Activated CD8-positive, alpha-beta T cell treated with anti-CD3 and anti-CD28 coated beads for 36 hours (primary cell): ENCODE results near the gene UNC5A. TPM values are rescaled to one million over a fixed set of nuclear protein-coding genes. Genes with fewer than 3 reads are reported as not detected.

Experiments
- ATAC-seq: fragments of 200-7000 bp; cut with Tn5 transposase; one replicate; pipeline ENCODE4 v1.10.0; 2021; ENCODE audit warnings: mild to moderate bottlenecking, moderate library complexity
- CTCF ChIA-PET: fragments of 350-600 bp; sonication (Branson Sonifier 250); formaldehyde crosslinking; loops from one replicate; lab custom pipeline; 2021; ENCODE audit warnings: antibody characterized with exemption; lab: Charles Lee
- POLR2A ChIA-PET: fragments of 350-600 bp; sonication (Branson Sonifier 250); formaldehyde crosslinking; loops from one replicate; lab custom pipeline; 2021; ENCODE audit warnings: antibody characterized with exemption; lab: Charles Lee
- DNase-seq: peaks from one replicate; pipeline ENCODE4 v3.0.0-alpha.2; 2020
- H3K27ac Mint-ChIP-seq: one replicate; pipeline ENCODE4 v1.8.0; 2021; ENCODE audit warnings: mild to moderate bottlenecking, mixed read lengths
- H3K27me3 Mint-ChIP-seq: one replicate; pipeline ENCODE4 v1.8.0; 2021; ENCODE audit warnings: mixed read lengths
- H3K36me3 Mint-ChIP-seq: one replicate; pipeline ENCODE4 v1.8.0; 2021; ENCODE audit warnings: low read depth, mixed read lengths
- H3K4me1 Mint-ChIP-seq: one replicate; pipeline ENCODE4 v1.8.0; 2021; ENCODE audit warnings: low read depth, mixed read lengths
- H3K4me3 Mint-ChIP-seq: one replicate; pipeline ENCODE4 v1.8.0; 2021; ENCODE audit warnings: mild to moderate bottlenecking, moderate library complexity, mixed read lengths
- H3K9me3 Mint-ChIP-seq: one replicate; pipeline ENCODE4 v1.8.0; 2021; ENCODE audit warnings: mixed read lengths
- intact Hi-C: fragments of 100-400 bp; cut with micrococcal nuclease; formaldehyde crosslinking; loops from one replicate; pipeline ENCODE4 v1.10.0; 2022
- total RNA-seq, 2 experiments: library from RNA; stranded (reverse); gene quantifications; one replicate each; pipeline ENCODE4 v1.2.3, GENCODE V29; 2021
- TF ChIP-seq, protein P1 (sequence below): fragments of 200-600 bp; IDR thresholded peaks from one replicate; pipeline ENCODE4 v1.8.0; 2022; ENCODE audit warnings: antibody characterized with exemption, mild to moderate bottlenecking

UNC5A gene
- total RNA-seq, 2 experiments from 2014 or later, result not detected

GRCh38 chr5:176856746-176857145, 46.4 kb downstream of the UNC5A start:
- Mint-ChIP-seq H3K36me3 (no peaks in the 10 kb centered on the region), H3K4me3 (no peak overlapping the region), H3K9me3 (no peaks in the 10 kb centered on the region), H3K4me1 (no peaks in the 10 kb centered on the region), H3K27ac (no peak overlapping the region), H3K27me3 (peaks cover 12% of the 10 kb centered on the region)
- ChIA-PET POLR2A (no interaction called here), CTCF (no interaction called here)
- no peak for ATAC-seq
- intact Hi-C loops, result no loop called here
- TF ChIP-seq, protein P1, sequence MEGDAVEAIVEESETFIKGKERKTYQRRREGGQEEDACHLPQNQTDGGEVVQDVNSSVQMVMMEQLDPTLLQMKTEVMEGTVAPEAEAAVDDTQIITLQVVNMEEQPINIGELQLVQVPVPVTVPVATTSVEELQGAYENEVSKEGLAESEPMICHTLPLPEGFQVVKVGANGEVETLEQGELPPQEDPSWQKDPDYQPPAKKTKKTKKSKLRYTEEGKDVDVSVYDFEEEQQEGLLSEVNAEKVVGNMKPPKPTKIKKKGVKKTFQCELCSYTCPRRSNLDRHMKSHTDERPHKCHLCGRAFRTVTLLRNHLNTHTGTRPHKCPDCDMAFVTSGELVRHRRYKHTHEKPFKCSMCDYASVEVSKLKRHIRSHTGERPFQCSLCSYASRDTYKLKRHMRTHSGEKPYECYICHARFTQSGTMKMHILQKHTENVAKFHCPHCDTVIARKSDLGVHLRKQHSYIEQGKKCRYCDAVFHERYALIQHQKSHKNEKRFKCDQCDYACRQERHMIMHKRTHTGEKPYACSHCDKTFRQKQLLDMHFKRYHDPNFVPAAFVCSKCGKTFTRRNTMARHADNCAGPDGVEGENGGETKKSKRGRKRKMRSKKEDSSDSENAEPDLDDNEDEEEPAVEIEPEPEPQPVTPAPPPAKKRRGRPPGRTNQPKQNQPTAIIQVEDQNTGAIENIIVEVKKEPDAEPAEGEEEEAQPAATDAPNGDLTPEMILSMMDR, result no peak
- no peak for DNase-seq

GRCh38 chr5:176857216-176857893, 47.0 kb downstream of the UNC5A start:
- Mint-ChIP-seq H3K27ac (no peak overlapping the region), H3K36me3 (no peaks in the 10 kb centered on the region), H3K27me3 (peaks cover 13% of the 10 kb centered on the region), H3K9me3 (no peaks in the 10 kb centered on the region), H3K4me1 (no peaks in the 10 kb centered on the region), H3K4me3 (no peak overlapping the region)
- no peak for DNase-seq
- CTCF ChIA-PET, result no interaction called here
- POLR2A ChIA-PET, result no interaction called here
- ATAC-seq, result no peak
- TF ChIP-seq, protein P1, result no peak
- intact Hi-C loops, result no loop called here

DNA sequence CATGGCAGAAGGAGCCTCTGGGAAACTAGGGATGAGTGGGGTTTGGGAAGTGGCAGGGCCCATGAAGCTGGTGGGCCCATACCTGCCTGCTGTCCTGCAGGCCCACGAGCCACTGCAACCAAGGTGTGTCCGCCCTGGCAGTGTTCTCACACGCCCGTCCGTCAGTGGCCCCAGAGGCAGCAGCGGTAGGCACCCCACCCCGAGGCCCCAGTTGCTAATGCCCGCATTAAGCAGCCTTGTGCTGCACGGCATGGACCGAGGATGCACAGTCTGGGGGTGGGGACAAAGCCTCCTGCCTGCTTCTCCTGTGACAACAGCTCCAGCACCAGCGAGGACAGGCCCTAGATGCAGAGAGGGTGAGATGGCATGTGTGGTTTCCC, 47.5 kb downstream of the UNC5A start:
- ATAC-seq (no peak), DNase-seq (no peak)
- no peaks in the 10 kb centered on the region for H3K9me3 Mint-ChIP-seq
- no peak overlapping the region for H3K27ac Mint-ChIP-seq
- no peak overlapping the region for H3K4me3 Mint-ChIP-seq
- ChIA-PET CTCF (no interaction called here), POLR2A (no interaction called here)
- H3K27me3 Mint-ChIP-seq, result peaks cover 16% of the 10 kb centered on the region
- no peaks in the 10 kb centered on the region for H3K4me1 Mint-ChIP-seq
- no peaks in the 10 kb centered on the region for H3K36me3 Mint-ChIP-seq
- TF ChIP-seq, protein P1, result no peak
- intact Hi-C loops, result no loop called here

DNA sequence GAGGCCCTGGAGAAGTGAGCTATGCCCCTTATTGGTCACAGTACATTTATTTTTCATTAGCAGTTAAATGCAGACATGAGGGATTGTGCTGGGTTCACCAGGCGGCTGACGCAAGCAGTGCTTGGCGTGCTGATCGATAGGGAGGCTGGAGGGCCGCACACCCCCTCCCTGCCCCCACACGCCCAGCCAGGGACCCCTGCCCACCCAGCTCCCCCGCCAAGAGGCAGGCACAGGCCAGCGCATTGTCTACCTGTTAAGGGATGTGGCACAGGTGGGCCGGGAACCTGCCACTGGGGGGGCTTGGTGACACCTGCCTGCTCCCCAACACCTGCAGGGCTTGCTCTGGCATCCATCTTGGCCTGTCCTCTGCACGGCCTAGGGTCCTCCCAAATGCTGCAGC, 49.6 kb downstream of the UNC5A start:
- H3K36me3 Mint-ChIP-seq, result no peaks in the 10 kb centered on the region
- intact Hi-C loops, result no loop called here
- CTCF ChIA-PET, result no interaction called here

GRCh38 chr5:176860381-176860780, 50.0 kb downstream of the UNC5A start:
- H3K27me3 Mint-ChIP-seq, result peaks cover 24% of the 10 kb centered on the region
- no peaks in the 10 kb centered on the region for H3K4me1 Mint-ChIP-seq
- no peaks in the 10 kb centered on the region for H3K9me3 Mint-ChIP-seq
- no peaks in the 10 kb centered on the region for H3K36me3 Mint-ChIP-seq
- TF ChIP-seq, protein P1, result no peak
- no peak overlapping the region for H3K27ac Mint-ChIP-seq
- no peak overlapping the region for H3K4me3 Mint-ChIP-seq
- CTCF ChIA-PET, result no interaction called here
- DNase-seq (no peak), ATAC-seq (no peak)
- POLR2A ChIA-PET, result no interaction called here
- intact Hi-C loops, result no loop called here

More for the DNA sequence above, 49.6 kb downstream of the UNC5A start:
- TF ChIP-seq, protein P1, result no peak
- DNase-seq (no peak), ATAC-seq (no peak)
- POLR2A ChIA-PET, result no interaction called here
- H3K27ac Mint-ChIP-seq, result no peak overlapping the region
- no peaks in the 10 kb centered on the region for H3K9me3 Mint-ChIP-seq
- no peak overlapping the region for H3K4me3 Mint-ChIP-seq
- no peaks in the 10 kb centered on the region for H3K4me1 Mint-ChIP-seq
- peaks cover 23% of the 10 kb centered on the region for H3K27me3 Mint-ChIP-seq
